SK-N-SH (cell line): ENCODE measurements around the gene SRP14.

Source experiments
- CTCF ChIP-seq: fragments of 200-600 bp; sonication (generic); IDR thresholded peaks from 2 replicates; pipeline ENCODE4 v1.6.1; 2017; ENCODE audit warnings: antibody characterized with exemption, mild to moderate bottlenecking, moderate library complexity
- EP300 ChIP-seq, 2 experiments: IDR thresholded peaks; 2 replicates each; pipeline versions ENCODE4 v1.4.0 to v1.6.1; 2012; ENCODE audit warnings: borderline replicate concordance in 1 of 2, low read depth in 1 of 2, low read length in 1 of 2
- JUND ChIP-seq: IDR thresholded peaks from 2 replicates; pipeline ENCODE4 v1.4.0; 2012
- POLR2AphosphoS5 ChIP-seq: IDR thresholded peaks from 2 replicates; pipeline ENCODE4 v1.6.1; 2012; ENCODE audit warnings: low read depth, low read length
- REST ChIP-seq: IDR thresholded peaks from 2 replicates; pipeline ENCODE4 v1.6.1; 2012; ENCODE audit warnings: mild to moderate bottlenecking, low read depth, low read length, moderate library complexity
- USF2 ChIP-seq: fragments of 150-350 bp; IDR thresholded peaks from 2 replicates; pipeline ENCODE4 v1.6.1; 2017; ENCODE audit warnings: antibody characterized with exemption, low read length, low read depth, borderline replicate concordance
- YY1 ChIP-seq: IDR thresholded peaks from 2 replicates; pipeline ENCODE4 v1.4.0; 2012; ENCODE audit warnings: low read depth, mild to moderate bottlenecking

GRCh38 chr15:40047415-40048210, 8.6 kb upstream of the SRP14 start:
- TF ChIP-seq CTCF (no peak), YY1 (no peak), POLR2AphosphoS5 (no peak), EP300 (IDR thresholded peaks at IDR 0.05; ENCODE audit: borderline replicate concordance in 1 of 2, low read depth in 1 of 2, low read length in 1 of 2) (no peak), JUND (no peak), USF2 (no peak), REST (no peak)
